Measurements from ENCODE around the gene KLHL21.
"Not testable (repeated sequence)": the region's sequence is repeated elsewhere in the genome, so short reads cannot be mapped to it uniquely, and the experiment has no call there.

The KLHL21 gene, protein sequence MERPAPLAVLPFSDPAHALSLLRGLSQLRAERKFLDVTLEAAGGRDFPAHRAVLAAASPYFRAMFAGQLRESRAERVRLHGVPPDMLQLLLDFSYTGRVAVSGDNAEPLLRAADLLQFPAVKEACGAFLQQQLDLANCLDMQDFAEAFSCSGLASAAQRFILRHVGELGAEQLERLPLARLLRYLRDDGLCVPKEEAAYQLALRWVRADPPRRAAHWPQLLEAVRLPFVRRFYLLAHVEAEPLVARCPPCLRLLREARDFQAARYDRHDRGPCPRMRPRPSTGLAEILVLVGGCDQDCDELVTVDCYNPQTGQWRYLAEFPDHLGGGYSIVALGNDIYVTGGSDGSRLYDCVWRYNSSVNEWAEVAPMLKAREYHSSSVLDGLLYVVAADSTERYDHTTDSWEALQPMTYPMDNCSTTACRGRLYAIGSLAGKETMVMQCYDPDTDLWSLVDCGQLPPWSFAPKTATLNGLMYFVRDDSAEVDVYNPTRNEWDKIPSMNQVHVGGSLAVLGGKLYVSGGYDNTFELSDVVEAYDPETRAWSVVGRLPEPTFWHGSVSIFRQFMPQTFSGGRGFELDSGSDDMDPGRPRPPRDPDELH

GRCh38 chr1:6602669-6603237 is at the start of gene KLHL21:
Gene KLHL21, minus strand, starts transcription at chr1:6602869. Its CDS starts 52 bp downstream, at chr1:6602817.
- DNase-seq = peak in 55 of 58 donors; percentile 43 to 96 (median 87)

GRCh38 chr1:6651909-6652308 is 49.2 kb upstream of the KLHL21 start:
- peak in 3 of 58 donors; percentile 1 to 32 (median 15) for DNase-seq

GRCh38 chr1:6648556-6648955 is 45.9 kb upstream of the KLHL21 start:
- DNase-seq = no peak

DNA sequence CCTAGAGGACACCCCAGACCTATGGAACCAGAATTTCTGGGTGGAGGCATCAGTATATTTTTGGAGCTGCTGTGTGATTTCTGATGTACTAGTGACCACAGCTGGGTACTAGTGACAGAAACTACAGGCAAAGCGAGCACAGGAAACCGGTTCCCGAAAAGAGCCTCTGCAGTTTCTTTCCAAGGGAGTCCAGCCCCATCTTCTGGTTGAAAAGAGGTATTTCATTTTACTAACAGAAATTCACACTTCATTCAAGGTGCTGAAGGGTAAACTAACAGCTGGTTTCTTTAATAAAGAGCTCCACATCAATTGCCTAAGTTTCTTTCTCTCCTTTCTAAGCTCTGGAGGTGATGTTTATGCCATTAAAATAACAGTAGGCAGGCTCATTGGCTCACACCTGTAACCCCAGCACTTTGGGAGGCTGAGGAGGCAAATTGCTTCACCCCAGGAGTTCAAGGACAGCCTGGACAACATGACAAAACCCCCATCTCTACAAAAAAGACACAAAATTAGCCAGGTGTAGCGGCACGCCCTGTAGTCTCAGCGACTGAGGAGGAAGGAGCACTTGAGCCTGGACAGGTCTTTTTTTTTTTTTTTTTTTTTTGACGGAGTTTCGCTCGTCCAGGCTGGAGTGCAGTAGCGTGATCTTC is 44.0 kb upstream of the KLHL21 start:
- peak in 11 of 58 donors; percentile 0 to 38 (median 14) for DNase-seq

- DNase-seq = no peak
These were observed 42.3 kb upstream of the KLHL21 start for GRCh38 chr1:6645018-6645417.

- not testable (repeated sequence) for DNase-seq
These were observed 38.2 kb upstream of the KLHL21 start for GRCh38 chr1:6640867-6641266.

DNA sequence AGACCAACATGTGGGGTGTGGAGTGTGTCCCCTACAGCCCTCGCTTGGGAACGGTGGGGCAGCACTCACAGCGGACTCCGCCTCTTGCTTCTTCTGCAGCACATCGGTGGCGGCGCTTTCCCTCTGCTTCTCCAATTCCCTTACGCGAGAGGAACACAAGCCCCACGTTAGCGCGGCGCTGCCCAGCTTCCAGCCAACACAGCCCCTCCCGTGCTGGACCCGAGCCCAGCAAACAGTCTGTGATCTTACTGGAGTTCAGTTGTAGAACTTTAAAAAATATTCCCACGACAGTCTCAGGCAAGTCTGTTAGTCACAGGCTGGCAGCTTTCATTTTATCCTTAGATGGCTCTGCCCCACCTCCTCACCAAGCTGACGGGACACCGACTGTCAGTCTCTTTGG is 35.6 kb upstream of the KLHL21 start:
- peak in 54 of 58 donors; percentile 10 to 86 (median 68) for DNase-seq

DNA sequence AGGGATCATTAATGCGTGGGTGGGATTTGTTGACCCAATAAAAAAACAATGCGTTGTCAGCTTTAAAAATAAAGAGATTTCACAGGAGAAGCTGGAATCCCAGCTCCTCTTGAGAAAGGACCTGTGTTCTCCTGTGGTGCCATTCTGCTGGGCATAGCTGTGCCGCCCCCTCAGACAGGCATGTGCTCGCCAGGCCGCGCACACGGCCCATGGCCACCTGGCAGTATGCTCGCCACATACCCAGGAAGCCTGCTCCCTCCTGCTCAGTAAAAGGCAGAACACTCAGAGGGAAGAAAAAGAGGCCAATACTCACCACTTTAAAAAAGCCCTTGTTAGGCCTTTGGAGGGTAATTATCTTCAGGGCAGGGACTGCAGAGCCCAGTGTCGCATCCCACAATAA is 35.1 kb upstream of the KLHL21 start:
- DNase-seq = no peak

- DNase-seq = not testable (repeated sequence)
These were observed 34.1 kb upstream of the KLHL21 start for GRCh38 chr1:6636778-6637177.

GRCh38 chr1:6635910-6636760 is 33.5 kb upstream of the KLHL21 start:
- no peak for DNase-seq

GRCh38 chr1:6635161-6635909 is 32.7 kb upstream of the KLHL21 start:
- DNase-seq = no peak

DNA sequence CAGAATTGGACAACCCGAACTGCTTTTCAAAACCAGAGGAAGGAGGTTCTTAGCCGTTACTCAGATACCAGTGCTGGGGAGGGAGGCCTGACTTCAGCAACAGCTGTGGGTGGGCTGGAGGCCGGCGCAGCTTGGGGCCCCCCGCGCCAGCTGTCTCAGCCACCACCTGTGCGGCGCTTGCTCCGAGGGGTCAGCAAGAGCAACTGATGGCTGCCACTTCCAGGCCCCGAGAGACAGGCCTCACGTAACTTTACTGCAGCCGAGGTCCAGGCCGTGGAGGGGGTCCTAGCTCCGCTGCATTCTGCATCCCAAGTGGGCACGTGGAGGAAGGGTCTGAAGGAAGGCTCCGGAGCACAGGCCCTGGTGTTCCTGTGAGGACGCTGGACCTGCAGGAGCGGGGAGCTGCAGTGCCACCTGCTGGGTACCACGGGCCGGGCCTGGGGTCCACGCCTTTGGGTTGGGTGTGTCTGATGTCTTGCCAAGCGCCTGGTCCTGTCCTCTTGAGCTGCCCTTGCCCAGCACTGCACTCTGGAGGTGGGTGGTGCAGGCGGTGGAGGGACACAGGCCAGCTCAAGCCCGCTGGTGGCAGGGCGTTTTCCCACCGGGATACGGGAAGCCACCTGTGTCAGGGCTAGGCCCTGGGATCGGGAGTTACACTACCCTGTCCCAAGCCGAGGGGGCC is 31.8 kb upstream of the KLHL21 start:
- peak in 14 of 58 donors; percentile 2 to 37 (median 16) for DNase-seq

- DNase-seq = no peak
These were observed 30.2 kb upstream of the KLHL21 start for GRCh38 chr1:6632588-6633514.

- DNase-seq = no peak
These were observed 28.4 kb upstream of the KLHL21 start for GRCh38 chr1:6631058-6631457.

GRCh38 chr1:6630027-6630426 is 27.4 kb upstream of the KLHL21 start:
- DNase-seq = no peak

- no peak for DNase-seq
These were observed 26.4 kb upstream of the KLHL21 start for GRCh38 chr1:6628971-6629479.

GRCh38 chr1:6627841-6628545 is 25.3 kb upstream of the KLHL21 start:
- DNase-seq = no peak

Data from anterior cingulate cortex (tissue), 58 donors.